Body of pancreas (tissue), 4 donors: ENCODE results near the gene COL5A1.

Experiments used
- POLR2A ChIP-seq, 3 donors: fragments of 450-650 bp; IDR thresholded peaks; one replicate each; pipeline ENCODE4 v1.6.1; 2016; ENCODE audit warnings: antibody characterized with exemption in 3 of 3, mild to moderate bottlenecking in 2 of 3
- TF ChIP-seq, protein P1 (sequence below), 7 experiments: fragments of 450-650 bp in 4 of 7; fragments of 200-600 bp in 3 of 7; sonication (generic) in 3 of 7; IDR thresholded peaks; one replicate each; pipeline ENCODE4 v1.5.1; 2016 to 2019; ENCODE audit warnings: antibody characterized with exemption in 7 of 7

DNA sequence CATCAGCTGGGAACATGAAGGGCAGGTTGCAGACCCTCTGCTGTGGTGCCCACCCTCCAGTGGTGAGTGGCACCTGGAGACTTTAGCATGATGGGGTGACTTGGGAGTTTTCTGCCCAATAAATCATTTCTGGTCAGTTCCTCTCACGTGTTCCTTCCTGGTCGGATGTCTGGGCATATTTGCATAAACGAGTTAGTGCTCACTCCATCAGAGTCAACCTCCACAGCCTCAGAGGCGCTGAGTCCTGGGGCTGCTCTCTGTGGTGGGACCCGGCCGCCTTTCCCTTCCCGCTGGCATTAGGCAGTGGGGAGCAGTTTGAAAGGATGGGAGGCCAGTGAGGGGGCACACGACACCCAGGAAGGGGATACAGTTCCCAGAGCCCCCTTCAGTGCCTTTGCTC lies 125.0 kb downstream of the COL5A1 start:
- TF ChIP-seq POLR2A (IDR thresholded peaks at IDR 0.05): no peak
- TF ChIP-seq, protein P1, sequence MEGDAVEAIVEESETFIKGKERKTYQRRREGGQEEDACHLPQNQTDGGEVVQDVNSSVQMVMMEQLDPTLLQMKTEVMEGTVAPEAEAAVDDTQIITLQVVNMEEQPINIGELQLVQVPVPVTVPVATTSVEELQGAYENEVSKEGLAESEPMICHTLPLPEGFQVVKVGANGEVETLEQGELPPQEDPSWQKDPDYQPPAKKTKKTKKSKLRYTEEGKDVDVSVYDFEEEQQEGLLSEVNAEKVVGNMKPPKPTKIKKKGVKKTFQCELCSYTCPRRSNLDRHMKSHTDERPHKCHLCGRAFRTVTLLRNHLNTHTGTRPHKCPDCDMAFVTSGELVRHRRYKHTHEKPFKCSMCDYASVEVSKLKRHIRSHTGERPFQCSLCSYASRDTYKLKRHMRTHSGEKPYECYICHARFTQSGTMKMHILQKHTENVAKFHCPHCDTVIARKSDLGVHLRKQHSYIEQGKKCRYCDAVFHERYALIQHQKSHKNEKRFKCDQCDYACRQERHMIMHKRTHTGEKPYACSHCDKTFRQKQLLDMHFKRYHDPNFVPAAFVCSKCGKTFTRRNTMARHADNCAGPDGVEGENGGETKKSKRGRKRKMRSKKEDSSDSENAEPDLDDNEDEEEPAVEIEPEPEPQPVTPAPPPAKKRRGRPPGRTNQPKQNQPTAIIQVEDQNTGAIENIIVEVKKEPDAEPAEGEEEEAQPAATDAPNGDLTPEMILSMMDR (IDR thresholded peaks at IDR 0.05): no peak
